ENCODE measurements around the gene OR8B3.

The OR8B3 gene, protein sequence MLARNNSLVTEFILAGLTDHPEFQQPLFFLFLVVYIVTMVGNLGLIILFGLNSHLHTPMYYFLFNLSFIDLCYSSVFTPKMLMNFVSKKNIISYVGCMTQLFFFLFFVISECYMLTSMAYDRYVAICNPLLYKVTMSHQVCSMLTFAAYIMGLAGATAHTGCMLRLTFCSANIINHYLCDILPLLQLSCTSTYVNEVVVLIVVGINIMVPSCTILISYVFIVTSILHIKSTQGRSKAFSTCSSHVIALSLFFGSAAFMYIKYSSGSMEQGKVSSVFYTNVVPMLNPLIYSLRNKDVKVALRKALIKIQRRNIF

DNA sequence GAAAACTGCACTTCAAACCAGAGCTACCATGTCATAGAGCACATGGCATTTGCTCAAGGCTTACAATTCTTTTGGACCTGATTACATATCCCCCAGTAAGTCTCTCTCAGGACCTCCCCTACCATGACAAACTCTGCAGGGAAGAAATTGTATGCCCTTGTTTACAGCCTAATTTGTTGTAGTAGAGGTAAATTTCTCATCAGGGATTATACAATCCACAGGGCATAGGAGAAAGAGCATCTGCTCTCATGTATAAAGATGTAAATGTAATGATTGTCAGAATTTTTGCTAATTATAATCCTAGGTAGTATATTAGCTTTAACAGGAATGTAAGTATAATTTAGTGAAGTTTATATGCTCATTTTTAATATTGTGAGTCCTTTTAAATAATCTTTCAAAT, at the start of gene OR8B3:
Gene OR8B3 (minus strand): TSS at position 101 of the 400 bp plus-strand sequence. CDS start 1,673 bp downstream, outside the sequence.
- TF ChIP-seq, protein P1, sequence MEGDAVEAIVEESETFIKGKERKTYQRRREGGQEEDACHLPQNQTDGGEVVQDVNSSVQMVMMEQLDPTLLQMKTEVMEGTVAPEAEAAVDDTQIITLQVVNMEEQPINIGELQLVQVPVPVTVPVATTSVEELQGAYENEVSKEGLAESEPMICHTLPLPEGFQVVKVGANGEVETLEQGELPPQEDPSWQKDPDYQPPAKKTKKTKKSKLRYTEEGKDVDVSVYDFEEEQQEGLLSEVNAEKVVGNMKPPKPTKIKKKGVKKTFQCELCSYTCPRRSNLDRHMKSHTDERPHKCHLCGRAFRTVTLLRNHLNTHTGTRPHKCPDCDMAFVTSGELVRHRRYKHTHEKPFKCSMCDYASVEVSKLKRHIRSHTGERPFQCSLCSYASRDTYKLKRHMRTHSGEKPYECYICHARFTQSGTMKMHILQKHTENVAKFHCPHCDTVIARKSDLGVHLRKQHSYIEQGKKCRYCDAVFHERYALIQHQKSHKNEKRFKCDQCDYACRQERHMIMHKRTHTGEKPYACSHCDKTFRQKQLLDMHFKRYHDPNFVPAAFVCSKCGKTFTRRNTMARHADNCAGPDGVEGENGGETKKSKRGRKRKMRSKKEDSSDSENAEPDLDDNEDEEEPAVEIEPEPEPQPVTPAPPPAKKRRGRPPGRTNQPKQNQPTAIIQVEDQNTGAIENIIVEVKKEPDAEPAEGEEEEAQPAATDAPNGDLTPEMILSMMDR (conservative IDR thresholded peaks at IDR 0.05; ENCODE audit: low read depth, low read length), result no peak
- DNase-seq (ENCODE audit: low read depth), result no peak
- no peak within 1 kb of the TSS for H3K4me3 ChIP-seq (ENCODE audit: low read depth, low read length)

DNA sequence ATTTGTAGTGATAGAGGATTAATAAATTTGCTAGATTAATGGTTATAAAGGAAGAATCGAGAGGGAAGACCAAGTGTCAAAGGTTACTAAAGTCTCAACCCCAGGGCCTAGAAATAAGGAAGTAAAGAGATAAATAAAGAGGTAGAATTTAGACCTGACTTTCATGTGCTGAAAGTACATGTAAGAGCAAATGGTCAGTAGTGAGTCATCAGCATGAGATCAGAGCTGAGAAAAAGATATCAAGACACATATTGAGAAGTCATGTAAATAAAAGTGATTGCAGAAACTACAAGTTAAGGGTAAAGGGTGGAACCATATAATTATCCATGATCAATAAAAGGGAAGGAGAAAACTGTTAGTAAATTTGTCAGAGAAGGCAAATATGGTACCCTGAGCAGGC, 48.1 kb upstream of the OR8B3 start:
- peak; percentile 58 for DNase-seq (ENCODE audit: low read depth)
- TF ChIP-seq, protein P1 (conservative IDR thresholded peaks at IDR 0.05; ENCODE audit: low read depth, low read length), result no peak
- H3K4me3 ChIP-seq (ENCODE audit: low read depth, low read length), result no peak overlapping the region

DNA sequence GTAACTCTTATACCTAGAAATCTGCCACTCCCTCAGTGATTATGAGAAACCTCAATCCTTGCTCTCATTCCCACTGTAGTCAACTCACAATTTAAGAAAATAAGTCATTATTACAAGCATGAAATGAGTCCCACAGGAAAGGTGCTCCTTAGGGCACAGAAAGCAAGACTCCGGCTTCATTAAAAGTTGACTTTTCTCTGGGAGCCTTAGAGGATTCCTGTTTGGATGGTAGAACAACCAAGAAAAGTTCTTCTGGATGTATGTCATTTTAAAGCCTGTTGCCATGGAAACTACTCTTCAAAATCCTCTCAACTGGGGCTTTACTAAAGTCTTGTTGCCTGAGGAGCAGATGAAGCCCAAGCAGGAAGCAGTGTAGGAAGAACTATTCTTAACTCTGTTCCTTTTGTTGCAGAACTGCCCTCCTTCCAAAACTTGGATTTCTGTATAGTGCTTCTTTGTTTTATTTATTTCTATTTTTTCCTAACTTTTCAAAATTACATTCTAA, 46.9 kb upstream of the OR8B3 start, which contains the start of gene OR8B8:
Gene OR8B8 (minus strand): TSS at position 51 of the 505 bp plus-strand sequence. CDS start 4,611 bp downstream, outside the sequence.
- DNase-seq (ENCODE audit: low read depth), result no peak
- H3K4me3 ChIP-seq (ENCODE audit: low read depth, low read length), result no peak within 1 kb of the TSS
- TF ChIP-seq, protein P1 (conservative IDR thresholded peaks at IDR 0.05; ENCODE audit: low read depth, low read length), result no peak

DNA sequence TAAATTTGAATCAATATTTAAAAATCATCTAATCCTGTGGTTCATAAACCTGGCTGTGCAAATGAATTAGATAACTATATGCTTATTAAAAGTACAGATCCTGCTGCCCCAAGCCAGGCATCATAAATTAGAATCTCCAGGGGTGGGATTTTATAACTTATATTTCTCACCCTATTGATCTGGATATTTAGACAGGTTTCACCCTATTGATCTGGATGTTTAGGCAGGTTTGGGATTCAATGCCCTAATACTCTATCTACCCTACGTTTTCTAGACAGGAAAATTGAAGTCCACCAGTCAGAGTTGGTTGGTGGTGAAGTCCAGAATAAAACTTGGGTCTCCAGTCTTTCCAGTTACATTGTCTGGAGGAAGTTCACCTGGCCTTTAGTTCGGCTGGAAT, 44.0 kb upstream of the OR8B3 start:
- no peak overlapping the region for H3K4me3 ChIP-seq (ENCODE audit: low read depth, low read length)
- no peak for DNase-seq (ENCODE audit: low read depth)
- TF ChIP-seq, protein P1 (conservative IDR thresholded peaks at IDR 0.05; ENCODE audit: low read depth, low read length), result no peak

DNA sequence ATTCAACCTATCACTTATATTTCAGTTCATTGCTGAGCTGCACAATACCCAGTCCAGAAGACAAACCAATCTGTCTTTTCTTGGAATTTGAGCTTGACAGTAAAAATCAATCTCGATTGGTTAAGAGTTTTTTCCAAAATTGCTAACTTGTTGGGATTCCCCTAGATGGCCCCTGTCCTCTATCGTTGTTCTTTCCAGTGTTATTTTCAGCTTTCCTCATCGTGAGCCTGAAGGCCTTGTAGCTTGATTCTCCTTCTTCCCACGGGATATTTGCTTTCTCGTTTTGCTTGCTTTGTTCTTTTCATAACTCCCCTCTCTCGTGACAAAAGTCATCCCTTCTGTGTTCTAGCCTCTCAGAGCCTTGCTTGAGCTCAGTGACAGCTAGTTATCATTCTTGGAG, 43.6 kb upstream of the OR8B3 start:
- TF ChIP-seq, protein P1 (conservative IDR thresholded peaks at IDR 0.05; ENCODE audit: low read depth, low read length), result peak; percentile 28
- DNase-seq (ENCODE audit: low read depth), result peak; percentile 42
- H3K4me3 ChIP-seq (ENCODE audit: low read depth, low read length), result no peak overlapping the region

DNA sequence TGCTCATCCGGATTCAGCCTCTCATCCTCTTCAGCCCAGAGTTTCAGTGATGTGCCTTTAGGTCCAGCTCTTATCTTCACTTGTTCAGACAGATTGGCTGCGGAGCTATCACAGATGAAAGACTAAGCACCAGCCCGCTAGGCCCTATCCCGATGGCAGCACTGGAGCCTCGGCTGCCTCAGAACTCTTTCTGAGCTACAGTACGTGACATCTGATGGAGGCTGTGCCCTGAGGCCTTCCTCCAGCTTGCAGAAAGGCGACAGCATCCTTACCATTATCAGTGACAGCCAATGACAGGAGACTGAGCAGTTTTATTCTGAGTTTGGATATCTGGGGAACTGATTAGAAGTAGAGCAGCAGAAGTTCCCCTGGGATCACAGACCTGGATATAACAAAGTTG, 42.7 kb upstream of the OR8B3 start:
- TF ChIP-seq, protein P1 (conservative IDR thresholded peaks at IDR 0.05; ENCODE audit: low read depth, low read length), result no peak
- H3K4me3 ChIP-seq (ENCODE audit: low read depth, low read length), result no peak overlapping the region
- no peak for DNase-seq (ENCODE audit: low read depth)

DNA sequence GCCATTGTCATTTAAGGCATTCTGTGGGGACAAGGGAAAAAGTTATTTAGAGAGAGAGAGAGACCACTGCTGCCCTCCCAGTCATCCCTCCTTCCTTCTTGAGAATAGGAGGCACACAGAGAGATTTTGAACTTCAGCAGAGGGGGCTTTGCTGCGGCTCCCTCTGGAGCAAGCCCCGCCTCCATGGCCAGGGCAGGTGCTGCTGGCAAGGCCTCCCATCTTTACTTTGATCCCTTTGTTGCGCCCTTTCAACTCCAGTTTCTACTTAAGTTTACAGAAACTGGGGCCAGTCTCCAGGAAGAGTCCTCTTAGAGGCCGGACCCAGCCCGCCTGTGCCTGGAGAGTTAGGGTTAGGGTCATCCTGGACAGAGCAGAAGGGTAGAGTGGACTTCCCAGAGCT, 42.3 kb upstream of the OR8B3 start:
- TF ChIP-seq, protein P1 (conservative IDR thresholded peaks at IDR 0.05; ENCODE audit: low read depth, low read length), result no peak
- no peak for DNase-seq (ENCODE audit: low read depth)
- H3K4me3 ChIP-seq (ENCODE audit: low read depth, low read length), result no peak overlapping the region

All from choroid plexus epithelial cell (primary cell).